Stomach smooth muscle (tissue), 2 donors: ENCODE data around the gene NOTCH4.
"Not testable (repeated sequence)": the region's sequence is repeated elsewhere in the genome, so short reads cannot be mapped to it uniquely, and the experiment has no call there.

Source experiments
- H3K27ac ChIP-seq: one replicate; pipeline ENCODE4 v1.7.0; 2013; ENCODE audit warnings: mild to moderate bottlenecking, low read length, inconsistent platforms
- H3K27me3 ChIP-seq, 2 donors: one replicate each; pipeline ENCODE4 v1.7.0; 2013; ENCODE audit warnings: low read length in 2 of 2; ENCODE audit not compliant: insufficient read depth in 2 of 2, control insufficient read depth in 1 of 2
- H3K36me3 ChIP-seq, 2 donors: one replicate each; pipeline ENCODE4 v1.7.0; 2013; ENCODE audit warnings: low read length in 2 of 2; ENCODE audit not compliant: control insufficient read depth in 2 of 2, insufficient read depth in 2 of 2
- H3K4me1 ChIP-seq: one replicate; pipeline ENCODE4 v1.7.0; 2013; ENCODE audit warnings: low read length; ENCODE audit not compliant: control insufficient read depth, insufficient read depth
- H3K4me3 ChIP-seq, 2 donors: one replicate each; pipeline ENCODE4 v1.7.0; 2013; ENCODE audit warnings: low read length in 2 of 2
- H3K9ac ChIP-seq, 2 donors: one replicate each; pipeline ENCODE4 v1.7.0; 2013; ENCODE audit warnings: low read length in 2 of 2, mild to moderate bottlenecking in 1 of 2
- H3K9me3 ChIP-seq, 2 donors: one replicate each; pipeline ENCODE4 v1.7.0; 2013; ENCODE audit warnings: low read length in 2 of 2; ENCODE audit not compliant: control insufficient read depth in 2 of 2
- donor health status: healthy.
- donor health status: Pancreatic carcinoma.

The NOTCH4 gene

DNA sequence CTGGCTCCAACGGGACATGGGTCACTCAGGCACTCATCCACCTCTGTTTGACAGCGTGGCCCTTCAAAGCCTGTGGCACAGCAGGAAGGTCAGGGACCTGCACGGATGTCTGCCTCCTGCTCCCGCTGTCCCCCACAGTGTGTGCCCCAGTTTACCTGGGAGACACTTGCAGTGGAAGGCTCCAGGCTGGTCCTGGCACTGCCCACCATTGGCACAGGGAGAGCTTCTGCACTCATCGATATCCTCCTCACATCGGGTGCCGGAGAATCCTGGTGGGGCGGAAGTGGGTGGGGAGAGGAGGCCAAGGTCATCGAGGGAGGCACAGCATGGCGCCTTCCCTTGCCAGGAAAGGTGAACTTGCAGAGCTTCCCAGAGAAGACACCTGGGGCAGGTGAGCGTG lies 6.9 kb downstream of the NOTCH4 start:
- no peak overlapping the region for H3K27ac ChIP-seq
- peaks cover 0 to 4% of the 10 kb centered on the region in 2 donors for H3K27me3 ChIP-seq
- H3K9ac ChIP-seq: no peak overlapping the region
- no peaks in the 10 kb centered on the region for H3K9me3 ChIP-seq
- H3K36me3 ChIP-seq: no peaks in the 10 kb centered on the region
- no peaks in the 10 kb centered on the region for H3K4me1 ChIP-seq
- no peak overlapping the region for H3K4me3 ChIP-seq

DNA sequence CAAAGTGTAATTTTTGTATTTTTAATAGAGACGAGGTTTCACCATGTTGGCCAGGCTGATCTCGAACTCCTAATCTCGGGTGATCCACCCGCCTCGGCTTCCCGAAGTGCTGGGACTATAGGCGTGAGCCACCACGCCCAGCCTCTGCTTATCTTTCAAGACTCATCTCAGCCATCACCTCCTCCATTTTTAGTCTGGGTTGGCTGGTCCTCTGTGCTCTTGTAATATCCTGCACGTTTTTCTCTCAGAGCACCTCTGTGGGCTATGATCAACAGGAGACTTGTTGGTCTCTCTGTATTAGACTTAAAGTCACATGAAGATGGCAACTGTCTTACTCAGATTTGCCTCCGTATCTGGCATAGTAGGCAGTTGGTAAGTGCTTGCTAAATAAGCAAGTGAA lies 7.6 kb downstream of the NOTCH4 start:
- H3K27ac ChIP-seq: no peak overlapping the region
- H3K27me3 ChIP-seq: peaks cover 0 to 2% of the 10 kb centered on the region in 2 donors
- no peaks in the 10 kb centered on the region for H3K9me3 ChIP-seq
- no peaks in the 10 kb centered on the region for H3K4me1 ChIP-seq
- no peaks in the 10 kb centered on the region for H3K36me3 ChIP-seq
- no peak overlapping the region for H3K4me3 ChIP-seq
- no peak overlapping the region for H3K9ac ChIP-seq

DNA sequence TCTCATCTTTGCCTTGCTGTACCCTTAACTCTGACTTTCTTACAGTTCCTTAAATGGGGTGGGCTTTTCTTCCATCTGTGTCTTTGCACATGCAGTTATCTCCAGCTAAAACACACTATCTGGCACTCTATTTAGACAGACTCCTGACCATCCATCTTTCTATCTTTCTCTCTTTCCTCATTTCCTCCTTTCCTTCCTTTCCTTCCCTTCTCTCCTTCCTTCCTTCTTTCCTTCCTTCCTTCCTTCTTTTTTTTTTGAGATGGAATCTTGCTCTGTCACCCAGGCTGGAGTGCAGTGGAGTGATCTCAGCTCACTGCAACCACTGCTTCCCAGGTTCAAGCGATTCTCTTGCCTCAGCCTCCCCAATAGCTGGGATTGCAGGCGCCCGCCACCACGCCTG lies 8.2 kb downstream of the NOTCH4 start:
- Histone ChIP-seq H3K4me3 (no peak overlapping the region), H3K4me1 (no peaks in the 10 kb centered on the region), H3K9ac (no peak overlapping the region), H3K27me3 (no peaks in the 10 kb centered on the region), H3K9me3 (no peaks in the 10 kb centered on the region), H3K36me3 (no peaks in the 10 kb centered on the region), H3K27ac (no peak overlapping the region)

DNA sequence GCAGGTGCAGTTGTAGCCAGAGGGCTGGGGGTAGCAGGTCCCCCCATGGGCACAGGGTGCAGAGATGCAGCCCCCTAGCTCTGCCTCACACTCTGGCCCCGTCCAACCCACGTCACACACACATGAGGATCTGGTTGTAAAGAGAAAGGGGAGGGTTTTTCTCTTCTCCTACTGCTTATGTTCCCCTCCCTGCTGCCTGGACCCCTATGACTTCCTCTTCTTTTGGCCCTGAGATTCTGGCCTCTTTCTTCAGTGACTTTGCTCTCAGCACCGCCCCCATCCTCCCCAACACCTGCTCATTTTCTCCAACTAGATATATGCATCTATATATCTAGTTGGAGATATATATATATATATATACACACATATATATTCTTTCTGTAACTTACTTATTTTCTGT lies 9.7 kb downstream of the NOTCH4 start:
- Histone ChIP-seq H3K27ac (no peak overlapping the region), H3K4me3 (no peak overlapping the region), H3K9me3 (no peaks in the 10 kb centered on the region), H3K9ac (no peak overlapping the region), H3K27me3 (no peaks in the 10 kb centered on the region), H3K36me3 (no peaks in the 10 kb centered on the region), H3K4me1 (no peaks in the 10 kb centered on the region)

DNA sequence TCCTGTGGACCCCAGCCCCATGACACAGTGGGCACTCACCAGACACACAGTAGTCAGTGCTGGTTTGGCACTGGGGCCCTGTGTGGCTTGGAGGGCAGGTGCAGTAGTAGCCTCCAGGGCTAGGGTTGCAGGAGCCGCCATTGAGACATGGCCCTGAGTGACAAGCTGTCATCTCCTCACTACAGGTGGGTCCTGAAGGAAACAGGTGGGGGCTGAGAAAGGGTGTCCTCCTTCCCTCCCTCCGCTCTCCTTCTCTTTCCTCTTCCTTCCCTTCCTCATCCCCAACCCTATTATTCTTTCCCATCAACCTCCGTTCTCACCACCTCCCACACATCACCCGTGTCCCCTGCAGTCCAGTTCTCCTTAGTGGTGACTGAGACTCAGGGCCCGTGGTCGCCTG lies 10.2 kb downstream of the NOTCH4 start:
- H3K4me1 ChIP-seq: no peaks in the 10 kb centered on the region
- H3K9me3 ChIP-seq: no peaks in the 10 kb centered on the region
- H3K4me3 ChIP-seq: no peak overlapping the region
- H3K36me3 ChIP-seq: no peaks in the 10 kb centered on the region
- H3K27ac ChIP-seq: no peak overlapping the region
- H3K9ac ChIP-seq: no peak overlapping the region
- H3K27me3 ChIP-seq: no peaks in the 10 kb centered on the region

DNA sequence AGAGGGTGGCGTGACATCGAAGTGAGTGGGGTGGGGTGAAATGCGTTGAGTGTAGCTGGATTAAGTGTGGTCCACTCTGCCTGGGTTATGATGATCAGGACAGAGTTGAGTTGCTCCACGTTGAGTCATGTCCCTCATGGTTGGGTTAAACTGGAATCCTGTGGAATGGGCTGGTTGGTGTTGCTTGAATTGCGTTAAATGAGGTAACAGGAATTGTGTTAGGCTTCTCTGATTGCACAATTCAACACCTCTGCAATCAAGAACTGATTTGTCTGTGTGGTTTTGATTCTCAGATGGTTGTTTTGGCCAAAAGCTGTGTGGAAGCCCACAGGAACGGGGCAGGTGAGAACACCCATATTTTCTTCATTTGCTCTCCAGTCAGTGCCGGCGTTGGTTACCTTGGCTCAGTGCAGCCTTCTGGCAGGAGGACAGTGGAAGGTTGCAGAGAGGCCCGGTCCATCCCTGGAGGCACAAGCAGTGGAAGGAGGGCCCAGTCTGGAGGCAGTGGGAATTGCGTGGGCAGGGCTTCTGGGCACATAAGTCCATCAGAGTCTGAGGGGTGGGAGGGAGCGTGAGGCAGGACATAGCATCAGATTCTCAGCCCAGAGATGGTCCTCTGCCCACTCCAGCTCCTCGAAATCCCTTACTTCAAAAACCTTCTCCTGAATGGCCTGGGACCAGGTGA lies 11.6 kb downstream of the NOTCH4 start:
- no peaks in the 10 kb centered on the region for H3K27me3 ChIP-seq
- no peak overlapping the region for H3K9ac ChIP-seq
- no peaks in the 10 kb centered on the region for H3K36me3 ChIP-seq
- no peak overlapping the region for H3K27ac ChIP-seq
- no peaks in the 10 kb centered on the region for H3K4me1 ChIP-seq
- H3K9me3 ChIP-seq: no peaks in the 10 kb centered on the region
- H3K4me3 ChIP-seq: no peak overlapping the region

DNA sequence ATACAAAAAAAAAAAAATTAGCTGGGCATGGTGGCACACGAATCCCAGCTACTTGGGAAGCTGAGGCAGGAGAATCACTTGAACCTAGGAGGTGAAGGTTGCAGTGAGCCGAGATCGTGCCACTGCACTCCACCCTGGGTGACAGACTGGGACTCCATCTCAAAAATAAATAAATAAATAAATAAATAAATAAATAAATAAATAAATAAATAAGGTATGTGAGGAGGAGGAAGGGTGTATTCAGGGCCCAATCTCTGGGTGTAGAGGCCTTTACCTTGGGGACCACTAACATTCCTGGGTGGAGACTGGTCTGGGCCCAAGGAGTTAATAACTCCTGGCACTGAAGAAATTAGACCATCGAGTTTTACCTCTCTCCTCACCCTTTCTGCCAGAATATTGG lies 12.4 kb downstream of the NOTCH4 start:
- not testable (repeated sequence) for H3K27ac ChIP-seq, H3K9ac ChIP-seq, H3K36me3 ChIP-seq, H3K9me3 ChIP-seq, H3K27me3 ChIP-seq, H3K4me3 ChIP-seq, H3K4me1 ChIP-seq

DNA sequence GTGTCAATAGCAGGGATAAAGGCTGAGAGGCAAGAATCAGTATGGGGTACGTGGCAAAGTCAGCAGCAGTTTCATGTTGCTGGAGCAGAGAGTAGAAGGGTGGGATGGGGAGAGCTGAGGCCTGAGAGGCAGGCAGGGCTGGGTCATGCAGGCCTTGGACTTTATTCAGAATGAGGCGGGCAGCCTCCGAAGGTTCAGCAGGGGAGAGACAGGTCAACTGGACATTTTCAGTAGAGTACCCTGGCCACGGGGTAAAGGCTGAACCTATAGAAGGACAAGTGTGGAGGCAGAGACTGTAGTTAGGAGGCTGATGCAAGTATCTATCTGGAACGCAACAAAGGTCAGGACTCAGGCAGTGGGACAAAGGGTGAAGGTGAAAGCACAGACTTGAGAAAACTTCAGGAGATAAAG lies 13.7 kb downstream of the NOTCH4 start:
- no peaks in the 10 kb centered on the region for H3K27me3 ChIP-seq
- H3K4me1 ChIP-seq: no peaks in the 10 kb centered on the region
- no peaks in the 10 kb centered on the region for H3K9me3 ChIP-seq
- H3K9ac ChIP-seq: no peak overlapping the region
- H3K36me3 ChIP-seq: no peaks in the 10 kb centered on the region
- H3K27ac ChIP-seq: no peak overlapping the region
- no peak overlapping the region for H3K4me3 ChIP-seq

DNA sequence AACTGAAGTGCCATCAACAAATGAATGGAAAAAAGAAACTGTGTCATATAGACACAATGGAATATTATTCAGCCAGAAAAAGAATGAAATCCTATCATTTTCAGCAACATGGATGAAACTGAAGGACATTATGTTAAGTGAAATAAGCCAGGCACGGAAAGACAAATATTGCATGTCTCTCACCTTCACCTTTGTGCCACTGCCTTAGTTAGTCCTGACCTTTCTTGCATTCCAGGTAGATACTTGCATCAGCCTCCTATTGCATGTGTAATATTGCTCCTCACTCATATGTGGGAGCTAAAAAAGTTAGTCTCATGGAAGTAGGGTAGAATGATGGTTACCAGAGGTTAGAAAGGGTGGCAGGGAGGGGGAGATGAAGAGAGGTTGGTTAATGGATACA lies 14.9 kb downstream of the NOTCH4 start:
- Histone ChIP-seq H3K27ac (no peak overlapping the region), H3K4me3 (no peak overlapping the region), H3K9me3 (no peaks in the 10 kb centered on the region), H3K4me1 (no peaks in the 10 kb centered on the region), H3K27me3 (no peaks in the 10 kb centered on the region), H3K36me3 (no peaks in the 10 kb centered on the region), H3K9ac (no peak overlapping the region)

DNA sequence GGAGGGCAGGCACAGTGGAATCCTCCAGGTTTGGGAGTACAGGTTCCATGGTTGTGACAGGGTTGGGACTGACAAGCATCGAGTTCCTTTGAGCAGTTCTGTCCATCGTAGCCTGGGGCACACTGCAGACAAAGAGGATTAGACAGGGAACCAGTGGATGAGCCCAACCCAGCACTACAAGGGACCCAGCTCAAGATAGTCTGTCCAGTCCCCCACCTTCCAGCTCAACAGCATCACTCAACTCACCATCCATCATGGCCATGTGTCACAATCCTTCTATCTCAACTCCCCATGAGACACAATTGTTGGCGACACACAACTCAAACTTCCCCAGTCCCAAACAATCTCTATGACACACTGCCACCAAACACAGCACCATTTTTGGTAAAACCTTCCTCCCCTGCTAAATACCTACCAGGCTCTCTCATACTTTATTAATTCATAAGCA lies 19.6 kb downstream of the NOTCH4 start:
- Histone ChIP-seq H3K27ac (no peak overlapping the region), H3K9ac (no peak overlapping the region), H3K27me3 (peaks cover 4 to 12% of the 10 kb centered on the region in 2 donors), H3K4me3 (no peak overlapping the region), H3K36me3 (no peaks in the 10 kb centered on the region), H3K9me3 (no peaks in the 10 kb centered on the region), H3K4me1 (no peaks in the 10 kb centered on the region)

DNA sequence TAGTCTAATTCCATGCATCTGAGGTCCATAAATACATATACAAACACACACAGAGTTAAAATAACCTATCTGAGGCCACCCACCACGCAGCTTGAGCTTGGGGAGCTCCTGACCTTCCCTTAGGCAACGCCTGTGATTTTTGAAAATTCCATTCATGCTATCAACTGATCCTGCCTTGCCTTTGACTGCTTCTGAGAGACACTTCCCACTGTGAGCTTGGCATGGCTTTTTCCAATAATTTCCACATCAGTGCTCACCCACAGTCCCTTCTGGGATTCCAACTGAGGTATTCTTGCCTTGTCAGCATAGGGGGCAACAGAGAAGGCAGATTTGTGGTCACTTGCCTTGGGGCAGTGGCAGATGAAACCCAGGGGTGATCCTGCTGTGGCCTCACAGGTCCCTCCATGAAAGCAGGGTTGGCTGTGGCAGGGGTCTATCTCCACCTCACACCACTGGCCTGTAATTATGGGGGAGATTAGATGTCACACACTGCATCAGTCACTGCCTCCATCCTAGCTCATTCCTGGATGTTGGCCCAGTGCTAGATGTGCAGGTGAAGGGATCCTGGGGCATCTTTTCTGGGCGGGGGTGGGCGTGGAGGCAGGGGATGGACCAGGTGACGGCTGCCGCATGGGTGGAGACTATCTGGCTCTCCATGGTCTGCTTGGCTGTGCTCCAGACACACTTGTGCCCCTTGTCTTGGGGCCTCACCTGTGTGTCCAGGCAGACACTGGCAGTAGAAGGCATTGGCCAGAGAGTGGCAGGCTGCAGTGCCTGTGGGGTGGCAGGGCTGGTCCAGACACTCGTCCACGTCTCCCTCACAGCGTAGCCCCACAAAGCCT lies 20.2 kb downstream of the NOTCH4 start:
- Histone ChIP-seq H3K4me3 (no peak overlapping the region), H3K27ac (no peak overlapping the region), H3K9ac (no peak overlapping the region), H3K9me3 (no peaks in the 10 kb centered on the region), H3K4me1 (no peaks in the 10 kb centered on the region), H3K36me3 (no peaks in the 10 kb centered on the region), H3K27me3 (peaks cover 4 to 12% of the 10 kb centered on the region in 2 donors)
